IPS DF 6.9 (cell line): ENCODE results near the gene CPLX1.

Source experiments
- DNase-seq: peaks from one replicate; pipeline ENCODE4 v3.0.0-alpha.2; 2013; ENCODE audit warnings: low read depth, low spot score
- H3K27ac ChIP-seq: one replicate; pipeline ENCODE4 v1.5.1; 2013; ENCODE audit warnings: low read length, control low read depth
- H3K27me3 ChIP-seq: 2 replicates; pipeline ENCODE4 v1.6.1; 2013; ENCODE audit warnings: mild to moderate bottlenecking, low read length; ENCODE audit not compliant: control insufficient read depth, insufficient read depth
- H3K36me3 ChIP-seq: 2 replicates; pipeline ENCODE4 v1.6.1; 2013; ENCODE audit warnings: low read length; ENCODE audit not compliant: control insufficient read depth, insufficient read depth
- H3K4me1 ChIP-seq: 2 replicates; pipeline ENCODE4 v1.6.1; 2013; ENCODE audit warnings: low read length; ENCODE audit not compliant: control insufficient read depth, insufficient read depth
- H3K4me3 ChIP-seq: 2 replicates; pipeline ENCODE4 v1.5.1; 2013; ENCODE audit warnings: mild to moderate bottlenecking, low read length
- H3K9me3 ChIP-seq: 2 replicates; pipeline ENCODE4 v1.6.1; 2013; ENCODE audit warnings: low read length, inconsistent platforms; ENCODE audit not compliant: control insufficient read depth, insufficient read depth
- WGBS: extraction: QIAGEN DNeasy Blood & Tissue Kit; methylation state at CpG from one replicate; pipeline ENCODE4 v1.1.7; 2013; ENCODE audit warnings: mixed read lengths, missing lambda C conversion rate; ENCODE audit not compliant: insufficient read length, insufficient coverage; 5-methylcytosine and 5-hydroxymethylcytosine counted together

Gene CPLX1

GRCh38 chr4:825063-825970 is 612 bp downstream of the CPLX1 start:
- DNase-seq: no peak
- Histone ChIP-seq H3K27me3 (peaks cover 34% of the 10 kb centered on the region), H3K9me3 (no peaks in the 10 kb centered on the region), H3K4me3 (peak overlapping the region; percentile 35; the same call in 1 of the 2 replicates), H3K27ac (no peak overlapping the region), H3K4me1 (peaks cover 4% of the 10 kb centered on the region; the same call in 1 of the 2 replicates), H3K36me3 (no peaks in the 10 kb centered on the region; the same call in 1 of the 2 replicates)
- no CpG with 5 or more reads among the region's 94 CpGs for WGBS

GRCh38 chr4:824461-825062 is 1.4 kb downstream of the CPLX1 start:
- peaks cover 4% of the 10 kb centered on the region; the same call in 1 of the 2 replicates for H3K4me1 ChIP-seq
- no CpG with 5 or more reads among the region's 23 CpGs for WGBS
- no peak overlapping the region for H3K27ac ChIP-seq
- no peaks in the 10 kb centered on the region for H3K9me3 ChIP-seq
- H3K36me3 ChIP-seq: no peaks in the 10 kb centered on the region; the same call in 1 of the 2 replicates
- no peak for DNase-seq
- peaks cover 35% of the 10 kb centered on the region for H3K27me3 ChIP-seq
- H3K4me3 ChIP-seq: no peak overlapping the region

- H3K4me1 ChIP-seq: peaks cover 4% of the 10 kb centered on the region; the same call in 1 of the 2 replicates
- H3K36me3 ChIP-seq: no peaks in the 10 kb centered on the region
- H3K27ac ChIP-seq: no peak overlapping the region
- peaks cover 40% of the 10 kb centered on the region for H3K27me3 ChIP-seq
- no peaks in the 10 kb centered on the region for H3K9me3 ChIP-seq
- DNase-seq: no peak
- no peak overlapping the region for H3K4me3 ChIP-seq
- no CpG with 5 or more reads among the region's 24 CpGs for WGBS
Observed at GRCh38 chr4:823761-824460, 2.0 kb downstream of the CPLX1 start.

GRCh38 chr4:823176-823760 is 2.7 kb downstream of the CPLX1 start:
- WGBS: no CpG with 5 or more reads among the region's 21 CpGs
- Histone ChIP-seq H3K36me3 (no peaks in the 10 kb centered on the region), H3K27ac (no peak overlapping the region), H3K4me3 (no peak overlapping the region), H3K27me3 (peaks cover 38% of the 10 kb centered on the region), H3K9me3 (no peaks in the 10 kb centered on the region), H3K4me1 (peaks cover 3% of the 10 kb centered on the region; the same call in 1 of the 2 replicates)
- no peak for DNase-seq

- Histone ChIP-seq H3K9me3 (no peaks in the 10 kb centered on the region), H3K27ac (no peak overlapping the region), H3K4me3 (no peak overlapping the region), H3K36me3 (no peaks in the 10 kb centered on the region), H3K27me3 (peaks cover 32% of the 10 kb centered on the region), H3K4me1 (peaks cover 3% of the 10 kb centered on the region; the same call in 1 of the 2 replicates)
- no peak for DNase-seq
- no CpG with 5 or more reads among the region's 24 CpGs for WGBS
Observed at GRCh38 chr4:822361-823175, 3.4 kb downstream of the CPLX1 start.

- Histone ChIP-seq H3K27ac (no peak overlapping the region), H3K36me3 (no peaks in the 10 kb centered on the region), H3K4me1 (peaks cover 3% of the 10 kb centered on the region; the same call in 1 of the 2 replicates), H3K4me3 (no peak overlapping the region), H3K27me3 (peaks cover 27% of the 10 kb centered on the region), H3K9me3 (no peaks in the 10 kb centered on the region)
- no CpG with 5 or more reads among the region's 16 CpGs for WGBS
- no peak for DNase-seq
Observed at GRCh38 chr4:821631-822030, 4.3 kb downstream of the CPLX1 start.

GRCh38 chr4:821181-821591 is 4.7 kb downstream of the CPLX1 start:
- no CpG with 5 or more reads among the region's 22 CpGs for WGBS
- peaks cover 3% of the 10 kb centered on the region; the same call in 1 of the 2 replicates for H3K4me1 ChIP-seq
- no peak for DNase-seq
- H3K27me3 ChIP-seq: peaks cover 27% of the 10 kb centered on the region
- no peaks in the 10 kb centered on the region for H3K9me3 ChIP-seq
- no peaks in the 10 kb centered on the region for H3K36me3 ChIP-seq
- no peak overlapping the region for H3K4me3 ChIP-seq
- H3K27ac ChIP-seq: no peak overlapping the region

- Histone ChIP-seq H3K27me3 (peaks cover 27% of the 10 kb centered on the region), H3K4me3 (no peak overlapping the region), H3K9me3 (no peaks in the 10 kb centered on the region), H3K4me1 (peaks cover 3% of the 10 kb centered on the region; the same call in 1 of the 2 replicates), H3K36me3 (no peaks in the 10 kb centered on the region), H3K27ac (no peak overlapping the region)
- WGBS: no CpG with 5 or more reads among the region's 24 CpGs
- no peak for DNase-seq
Observed at GRCh38 chr4:820230-821172, 5.4 kb downstream of the CPLX1 start.
